SU-DHL-6 (cell line): ENCODE data around the gene STX1A.
"Not testable (repeated sequence)": the region's sequence is repeated elsewhere in the genome, so short reads cannot be mapped to it uniquely, and the experiment has no call there.

ENCODE experiments used
- H2AFZ ChIP-seq: fragments of 200-600 bp; sonication (generic); 2 replicates; pipeline ENCODE4 v1.6.1; 2014; ENCODE audit warnings: low read depth, mild to moderate bottlenecking, moderate library complexity, mixed read lengths, antibody characterized with exemption, low read length; ENCODE audit not compliant: severe bottlenecking
- H3F3A ChIP-seq: fragments of 200-600 bp; shearing (Covaris generic); 2 replicates; pipeline ENCODE4 v1.6.0; 2016; ENCODE audit warnings: antibody characterized with exemption, mild to moderate bottlenecking; ENCODE audit not compliant: insufficient read depth
- H3K27ac ChIP-seq: fragments of 200-600 bp; sonication (generic); 2 replicates; pipeline ENCODE4 v1.5.1; 2016; ENCODE audit warnings: low read depth, mild to moderate bottlenecking, low read length, moderate library complexity, mixed read lengths
- H3K27me3 ChIP-seq: fragments of 200-600 bp; sonication (generic), shearing (Covaris generic); 2 replicates; pipeline ENCODE4 v1.6.0; 2014; ENCODE audit warnings: mild to moderate bottlenecking, low read length
- H3K36me3 ChIP-seq: fragments of 200-600 bp; sonication (generic); 2 replicates; pipeline ENCODE4 v1.6.1; 2014; ENCODE audit warnings: mild to moderate bottlenecking, low read length, mixed read lengths
- H3K4me2 ChIP-seq: fragments of 300-600, 200-600 bp; shearing (Covaris generic), sonication (generic); 2 replicates; pipeline ENCODE4 v1.6.0; 2014; ENCODE audit warnings: low read length, low read depth, mild to moderate bottlenecking; ENCODE audit not compliant: poor library complexity, severe bottlenecking
- H3K4me3 ChIP-seq: fragments of 200-600 bp; sonication (generic); 2 replicates; pipeline ENCODE4 v1.5.1; 2014; ENCODE audit warnings: antibody characterized with exemption, low read length, mild to moderate bottlenecking, mixed read lengths; ENCODE audit not compliant: insufficient read depth, poor library complexity, severe bottlenecking
- H3K79me2 ChIP-seq: fragments of 200-600 bp; sonication (generic); 2 replicates; pipeline ENCODE4 v1.6.1; 2014; ENCODE audit warnings: mild to moderate bottlenecking, low read length, moderate library complexity; ENCODE audit not compliant: insufficient read depth
- H3K9ac ChIP-seq: fragments of 200-600 bp; sonication (generic); 2 replicates; pipeline ENCODE4 v1.7.0; 2014; ENCODE audit warnings: mild to moderate bottlenecking, low read length
- H3K9me2 ChIP-seq: fragments of 200-600 bp; sonication (generic); replicated peaks from 2 replicates; pipeline ENCODE4 v1.6.1; 2014; ENCODE audit warnings: low read length; ENCODE audit not compliant: insufficient read depth
- H3K9me3 ChIP-seq: fragments of 200-600 bp; sonication (generic); 2 replicates; pipeline ENCODE4 v1.6.1; 2014; ENCODE audit warnings: low read length, mixed read lengths; ENCODE audit not compliant: insufficient read depth
- H4K20me1 ChIP-seq: fragments of 200-600 bp; sonication (generic); 2 replicates; pipeline ENCODE4 v1.6.1; 2014; ENCODE audit warnings: low read depth, mild to moderate bottlenecking, antibody characterized with exemption, low read length, moderate library complexity, mixed read lengths
- CTCF ChIP-seq: fragments of 200-600 bp; sonication (generic); IDR thresholded peaks from one replicate; pipeline ENCODE4 v1.5.1; 2017; ENCODE audit warnings: antibody characterized with exemption, mild to moderate bottlenecking, low read length, moderate library complexity; ENCODE audit not compliant: insufficient read depth, poor library complexity, severe bottlenecking
- EZH2phosphoT487 ChIP-seq: fragments of 200-600 bp; sonication (generic), shearing (Covaris generic); conservative IDR thresholded peaks from 2 replicates; pipeline ENCODE4 v1.6.1; 2018; ENCODE audit warnings: mild to moderate bottlenecking, antibody characterized with exemption, low read length, moderate library complexity, mixed read lengths

Gene STX1A

GRCh38 chr7:73659983-73660382 lies 59.5 kb downstream of the STX1A start:
- H2AFZ ChIP-seq = no peak overlapping the region
- H3K27me3 ChIP-seq = no peaks in the 10 kb centered on the region; the same call in 1 of the 2 replicates
- H3K9me3 ChIP-seq = peaks cover 7% of the 10 kb centered on the region; the same call in 1 of the 2 replicates
- no peak overlapping the region for H3K27ac ChIP-seq
- no peaks in the 10 kb centered on the region for H3F3A ChIP-seq
- H3K9ac ChIP-seq = no peak overlapping the region
- no peaks in the 10 kb centered on the region for H3K36me3 ChIP-seq
- H3K79me2 ChIP-seq = no peaks in the 10 kb centered on the region
- no peak overlapping the region for H3K4me3 ChIP-seq
- no peak for TF ChIP-seq EZH2phosphoT487
- TF ChIP-seq CTCF = no peak
- H3K9me2 ChIP-seq = no peaks in the 10 kb centered on the region
- H4K20me1 ChIP-seq = no peaks in the 10 kb centered on the region
- no peak overlapping the region for H3K4me2 ChIP-seq

GRCh38 chr7:73655309-73655708 lies 64.2 kb downstream of the STX1A start:
- not testable (repeated sequence) for H3K4me3 ChIP-seq, H3K27me3 ChIP-seq, H3F3A ChIP-seq, H3K9ac ChIP-seq, H3K79me2 ChIP-seq, H2AFZ ChIP-seq, H3K4me2 ChIP-seq, H3K9me2 ChIP-seq, H4K20me1 ChIP-seq, H3K27ac ChIP-seq, H3K36me3 ChIP-seq, H3K9me3 ChIP-seq

GRCh38 chr7:73652541-73652949 lies 66.9 kb downstream of the STX1A start:
- TF ChIP-seq CTCF (no peak), EZH2phosphoT487 (no peak)
- H3K36me3 ChIP-seq = no peaks in the 10 kb centered on the region
- no peak overlapping the region for H3K9ac ChIP-seq
- no peak overlapping the region for H3K4me2 ChIP-seq
- H4K20me1 ChIP-seq = no peaks in the 10 kb centered on the region
- no peak overlapping the region for H3K4me3 ChIP-seq
- no peak overlapping the region for H3K27ac ChIP-seq
- H3K27me3 ChIP-seq = no peaks in the 10 kb centered on the region
- no peaks in the 10 kb centered on the region for H3F3A ChIP-seq
- no peaks in the 10 kb centered on the region for H3K9me3 ChIP-seq
- no peaks in the 10 kb centered on the region for H3K79me2 ChIP-seq
- H2AFZ ChIP-seq = no peak overlapping the region
- H3K9me2 ChIP-seq = no peaks in the 10 kb centered on the region

- Histone ChIP-seq H3K27ac (no peak overlapping the region), H3K4me2 (no peak overlapping the region), H2AFZ (no peak overlapping the region), H3K27me3 (no peaks in the 10 kb centered on the region), H3K9ac (no peak overlapping the region), H3F3A (no peaks in the 10 kb centered on the region), H3K9me3 (no peaks in the 10 kb centered on the region), H3K9me2 (no peaks in the 10 kb centered on the region), H4K20me1 (no peaks in the 10 kb centered on the region), H3K79me2 (no peaks in the 10 kb centered on the region), H3K36me3 (no peaks in the 10 kb centered on the region), H3K4me3 (no peak overlapping the region)
- TF ChIP-seq EZH2phosphoT487 (no peak), CTCF (no peak)
These were observed 68.9 kb downstream of the STX1A start for GRCh38 chr7:73650524-73650923.
